ENCODE results near the gene TCF4.
A peak's percentile ranks its signal among the peaks of the same experiment; 100 is the strongest.
"Not testable (repeated sequence)": the region's sequence is repeated elsewhere in the genome, so short reads cannot be mapped to it uniquely, and the experiment has no call there.

Gene TCF4

DNA sequence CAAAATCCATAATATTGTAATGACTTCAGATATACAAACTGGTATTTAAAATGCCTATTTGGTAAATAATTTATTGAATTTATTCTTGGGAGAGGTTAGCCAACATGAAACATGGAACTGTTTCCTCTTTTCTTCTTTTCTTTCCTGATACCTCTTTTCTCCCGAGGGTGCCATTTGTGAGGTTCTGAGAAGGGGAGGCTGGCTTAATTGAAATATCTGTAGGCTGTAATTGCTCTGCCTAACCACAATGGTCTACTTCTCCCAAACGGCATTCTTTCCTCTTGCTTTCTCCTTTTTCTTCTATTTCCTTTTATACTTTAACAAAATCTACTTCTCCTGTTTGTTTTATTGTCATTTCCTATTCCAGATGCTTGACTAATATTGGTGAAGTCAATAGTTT, 114.9 kb downstream of the TCF4 start:
- DNase-seq = no peak

DNA sequence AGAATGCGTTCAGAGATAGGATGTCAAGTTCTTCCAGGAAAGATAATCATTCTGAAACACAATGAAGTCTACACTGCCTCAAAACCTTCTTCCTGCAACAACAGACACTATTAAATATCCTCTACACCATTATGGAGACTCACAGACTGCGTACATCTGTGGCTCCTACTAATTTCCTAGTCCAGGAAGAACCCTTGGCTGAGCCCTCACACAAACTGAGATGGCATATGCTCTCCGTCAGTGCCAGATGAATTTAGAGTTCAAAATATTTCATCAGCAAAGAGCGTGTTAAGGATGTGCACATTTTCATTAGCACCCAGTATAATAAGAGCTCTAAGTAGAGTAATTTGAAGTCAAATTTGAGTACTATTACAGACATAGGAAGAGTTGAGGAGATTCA, 117.2 kb downstream of the TCF4 start:
- DNase-seq = peak; percentile 67

DNA sequence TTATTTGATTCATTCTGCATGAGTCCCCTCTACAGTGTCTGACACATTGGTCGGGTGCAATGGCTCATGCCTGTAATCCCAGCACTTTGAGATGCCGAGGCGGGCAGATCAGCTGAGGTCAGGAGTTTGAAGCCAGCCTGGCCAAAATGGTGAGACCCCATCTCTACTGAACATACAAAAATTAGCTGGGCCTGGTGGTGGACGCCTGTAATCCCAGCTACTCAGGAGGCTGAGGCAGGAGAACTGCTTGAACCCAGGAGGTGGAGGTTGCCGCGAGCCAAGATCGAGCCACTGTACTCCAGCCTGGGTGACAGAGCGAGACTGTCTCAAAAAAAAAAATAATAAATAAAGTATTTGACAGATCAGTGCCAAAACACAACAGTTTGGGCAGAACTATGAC, 118.9 kb downstream of the TCF4 start:
- DNase-seq = not testable (repeated sequence)

DNA sequence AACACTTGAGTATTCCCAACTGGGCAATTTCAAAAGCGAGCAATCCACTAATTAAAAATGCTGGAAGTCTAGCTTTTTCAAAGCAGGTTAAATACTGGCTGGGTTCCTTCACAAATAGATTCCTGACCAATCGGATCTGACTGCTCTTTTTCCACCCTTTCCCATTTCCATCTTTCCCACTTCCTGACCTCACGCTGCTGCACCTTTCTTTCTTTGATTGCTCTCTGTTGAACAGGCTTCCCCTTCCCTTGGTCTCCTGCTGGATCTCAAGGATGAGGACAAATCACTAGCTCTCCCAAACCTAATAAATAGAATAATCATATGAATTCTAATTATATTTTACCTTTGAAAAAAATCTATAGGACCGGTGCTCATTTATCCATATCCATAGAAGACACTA, 121.2 kb downstream of the TCF4 start:
- no peak for DNase-seq

DNA sequence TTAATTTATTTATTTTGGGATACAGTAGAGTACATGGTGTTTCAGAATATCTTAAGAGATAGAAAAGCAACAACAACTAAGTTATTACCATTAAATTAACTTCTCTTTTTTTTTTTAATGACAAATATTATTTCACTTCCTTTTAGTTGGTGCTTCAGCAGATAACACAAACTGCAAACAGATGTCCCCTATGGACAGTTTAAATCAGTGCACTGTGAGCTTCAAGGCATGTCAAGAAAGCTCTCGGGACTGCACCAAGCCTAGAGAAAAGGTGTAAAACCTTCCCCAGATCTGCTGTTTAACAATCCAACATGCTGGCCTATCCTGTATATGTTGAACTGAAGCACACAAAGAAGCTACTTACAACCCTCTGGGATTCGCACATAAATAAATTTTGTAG, 122.7 kb downstream of the TCF4 start:
- DNase-seq = no peak

DNA sequence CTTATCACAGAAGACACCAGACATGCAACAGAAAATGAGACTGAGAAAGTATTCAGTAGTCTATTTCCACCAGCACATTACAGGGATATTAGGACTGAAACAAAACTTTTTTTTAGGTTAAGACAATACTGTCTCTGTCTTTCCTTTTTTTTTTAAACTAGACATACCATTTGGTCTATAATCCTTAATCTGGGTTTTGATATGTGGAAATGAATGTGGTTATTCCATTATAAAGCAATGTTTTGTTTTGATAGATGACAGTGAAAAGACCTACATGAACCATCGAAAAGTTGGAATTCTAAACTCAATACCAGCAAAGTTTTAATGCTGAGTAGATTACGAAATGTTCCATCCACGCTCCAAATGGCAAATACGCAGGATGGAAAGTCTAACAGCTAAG, 123.4 kb downstream of the TCF4 start:
- DNase-seq = no peak

DNA sequence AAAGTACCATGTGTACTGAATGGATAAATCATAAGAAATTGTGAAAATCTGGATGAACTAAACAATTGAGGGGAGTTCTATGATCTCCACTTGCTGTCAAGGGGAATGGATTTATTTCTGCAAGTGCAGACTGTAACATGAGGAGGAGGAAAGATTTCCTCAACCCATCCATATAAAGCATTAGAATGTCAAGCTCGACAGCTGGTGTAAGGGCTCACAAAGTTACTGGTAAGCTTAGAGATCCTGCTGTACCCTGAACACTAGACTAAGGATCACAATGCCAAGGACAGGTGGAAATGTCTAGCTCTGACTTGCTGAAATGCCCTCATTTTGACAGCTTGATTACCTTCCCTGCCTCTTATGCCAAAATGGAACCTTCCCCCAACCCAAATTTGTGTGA, 125.3 kb downstream of the TCF4 start:
- peak; percentile 11 for DNase-seq

DNA sequence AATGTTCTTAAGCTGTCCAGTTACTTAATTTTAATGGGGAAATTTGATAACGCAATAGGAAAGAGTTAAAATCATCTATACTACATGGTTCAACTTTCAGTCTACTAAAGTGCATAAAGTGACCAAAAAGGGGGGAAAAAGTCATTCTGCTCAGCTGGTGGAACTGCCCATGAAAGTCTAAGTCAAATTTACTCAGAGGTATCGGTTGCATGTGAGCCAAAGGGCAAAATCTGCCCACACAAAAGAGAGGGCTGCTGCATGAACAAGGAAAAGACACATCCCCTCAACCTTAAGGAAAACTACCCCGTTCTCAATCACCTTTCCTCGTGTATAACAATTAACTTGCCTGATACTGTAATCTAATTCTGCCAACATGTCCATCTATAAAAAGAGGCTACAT, 126.1 kb downstream of the TCF4 start:
- DNase-seq = no peak

DNA sequence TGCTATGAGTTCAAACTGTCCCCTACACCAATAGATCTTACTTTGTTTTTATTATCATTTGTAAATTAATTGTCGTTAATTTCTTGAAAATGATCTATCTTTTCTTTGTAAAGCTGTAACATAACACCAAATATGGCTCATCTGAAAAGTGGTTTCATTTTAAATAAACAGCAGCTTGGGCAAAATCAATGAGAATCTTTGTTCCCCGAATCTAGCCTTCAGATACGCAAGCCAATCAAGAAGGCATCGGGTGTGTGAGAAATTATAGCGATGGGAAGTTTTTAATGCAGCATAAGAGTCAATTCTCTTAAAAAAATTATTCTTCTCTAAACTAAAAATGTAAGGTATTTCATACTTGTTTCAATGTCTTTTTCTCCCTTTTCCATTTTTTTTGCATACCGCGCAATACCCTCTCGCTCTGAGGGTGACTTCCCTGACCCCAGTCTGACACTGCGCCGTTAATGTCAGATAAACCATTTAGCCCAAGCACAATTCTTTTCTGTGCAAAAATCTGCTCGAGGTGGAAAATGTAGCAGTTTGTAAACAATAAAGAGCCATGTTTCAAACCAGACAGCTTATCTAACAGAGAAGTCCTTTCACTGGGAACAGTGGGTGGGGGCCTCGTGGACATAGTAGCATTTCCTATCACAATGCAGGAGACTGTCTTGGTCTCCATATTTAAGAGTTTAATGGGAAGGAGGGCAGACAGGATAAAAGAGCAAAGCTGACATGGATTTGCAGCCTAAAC, 129.4 kb downstream of the TCF4 start:
- no peak for DNase-seq

DNA sequence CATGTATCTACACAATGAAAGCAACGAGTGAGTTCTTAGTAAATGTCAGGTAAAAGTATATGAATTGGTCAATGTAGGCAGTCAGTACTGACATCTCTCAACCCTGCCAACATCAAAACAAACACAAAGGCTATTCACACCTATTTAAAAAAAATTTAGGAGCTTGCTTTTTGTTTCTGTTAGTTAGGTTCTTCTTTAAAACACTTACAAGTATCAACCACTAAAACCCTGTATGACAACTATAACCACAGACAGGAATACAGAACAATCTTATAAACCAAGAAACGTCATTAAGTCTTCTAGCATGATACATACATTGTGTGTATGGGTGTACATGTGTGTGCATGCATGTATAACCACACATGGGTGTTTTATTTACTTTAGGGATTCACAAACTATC, 131.0 kb downstream of the TCF4 start:
- DNase-seq = no peak

DNA sequence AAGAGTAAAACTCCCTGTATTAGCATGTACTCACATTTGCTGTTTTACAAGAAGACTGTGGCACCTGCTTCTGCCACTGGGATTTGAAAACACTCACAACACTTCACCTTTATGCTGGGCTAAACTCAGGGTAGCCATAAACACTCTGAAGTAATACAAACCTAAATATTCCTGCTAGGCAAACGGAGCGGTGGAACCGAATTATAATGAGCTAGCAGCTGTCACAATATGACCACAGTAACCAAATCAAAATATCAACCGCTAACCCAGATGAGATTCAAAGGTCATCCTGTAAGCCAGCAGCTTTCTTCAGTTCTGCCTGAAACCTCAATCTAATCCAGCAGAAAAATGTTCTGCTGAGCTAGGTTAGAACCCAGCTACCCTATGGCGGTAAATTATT, 132.1 kb downstream of the TCF4 start:
- no peak for DNase-seq

DNA sequence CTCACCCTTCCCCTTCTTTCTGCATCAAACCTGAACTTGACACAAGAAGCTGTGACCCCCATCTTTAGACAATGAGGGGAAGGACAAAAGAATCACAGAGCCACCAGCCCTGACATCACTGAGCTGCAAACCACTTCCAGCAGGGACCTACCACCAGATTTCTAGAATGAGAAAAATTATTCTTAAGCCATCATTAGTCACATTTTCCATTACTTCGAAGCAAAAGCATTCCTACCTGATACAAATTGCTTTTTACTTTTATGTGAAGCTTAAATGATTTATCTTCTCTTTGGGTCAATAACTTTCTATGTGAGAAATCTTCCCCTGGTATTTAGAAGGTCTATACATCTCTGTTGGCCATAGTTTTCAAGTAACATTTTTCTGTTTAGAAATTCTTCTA, 134.8 kb downstream of the TCF4 start:
- no peak for DNase-seq

DNA sequence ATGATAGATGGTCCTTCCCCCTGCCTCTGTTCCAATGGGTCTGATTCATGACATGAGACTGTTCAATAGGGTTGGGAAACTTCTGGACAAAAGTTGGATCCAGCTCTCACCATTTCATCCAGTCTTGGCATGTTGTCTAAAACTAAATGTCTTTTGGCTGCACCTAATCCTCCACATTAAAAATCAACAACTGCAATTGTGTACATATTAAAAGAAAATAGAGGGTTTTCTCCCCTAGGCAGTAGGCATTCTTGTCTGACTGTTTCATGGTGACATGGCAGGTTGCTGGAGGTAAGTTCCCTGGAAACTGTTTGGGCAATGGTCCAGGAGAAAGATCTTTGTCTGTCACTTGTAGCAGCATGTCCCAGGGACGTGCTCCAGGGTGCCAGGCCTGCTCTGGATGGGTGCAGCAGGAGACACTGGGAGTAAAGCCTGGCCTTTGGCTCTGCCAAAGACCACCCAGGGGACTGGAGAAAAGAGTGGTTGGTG, 135.8 kb downstream of the TCF4 start:
- DNase-seq = no peak

DNA sequence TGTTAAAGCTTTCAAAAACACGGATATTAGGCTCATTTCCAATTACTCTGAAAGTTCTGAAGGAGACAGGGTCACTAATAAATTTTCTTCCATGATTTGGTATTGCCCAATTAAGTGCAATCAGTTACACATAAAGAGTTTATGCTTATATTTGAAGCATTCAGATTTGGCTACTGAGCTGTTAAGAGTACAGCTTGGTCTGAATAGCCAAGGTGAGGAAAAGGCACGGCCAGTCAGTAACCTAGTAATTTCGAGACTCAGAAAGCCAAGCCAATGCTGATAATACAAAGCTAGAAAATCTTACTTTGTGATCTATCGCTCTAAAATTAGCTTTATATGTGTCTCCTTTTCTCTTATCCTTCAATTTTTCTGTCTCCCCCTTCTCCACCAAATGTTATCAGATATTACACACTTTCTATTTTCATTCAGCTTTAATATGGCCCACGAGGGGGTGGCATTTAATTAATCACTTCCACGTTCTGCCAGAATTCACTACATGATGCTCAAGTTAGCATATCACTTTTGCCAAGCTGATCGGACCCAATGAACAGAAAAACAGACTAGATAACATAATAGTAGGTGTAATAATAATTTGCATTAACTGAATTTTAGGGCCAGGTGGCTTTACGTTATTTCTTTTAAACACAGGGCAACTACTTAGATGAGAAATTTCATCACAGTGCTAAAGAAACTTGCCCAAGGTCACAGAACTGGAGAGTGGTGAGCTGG, 138.4 kb downstream of the TCF4 start:
- no peak for DNase-seq

DNA sequence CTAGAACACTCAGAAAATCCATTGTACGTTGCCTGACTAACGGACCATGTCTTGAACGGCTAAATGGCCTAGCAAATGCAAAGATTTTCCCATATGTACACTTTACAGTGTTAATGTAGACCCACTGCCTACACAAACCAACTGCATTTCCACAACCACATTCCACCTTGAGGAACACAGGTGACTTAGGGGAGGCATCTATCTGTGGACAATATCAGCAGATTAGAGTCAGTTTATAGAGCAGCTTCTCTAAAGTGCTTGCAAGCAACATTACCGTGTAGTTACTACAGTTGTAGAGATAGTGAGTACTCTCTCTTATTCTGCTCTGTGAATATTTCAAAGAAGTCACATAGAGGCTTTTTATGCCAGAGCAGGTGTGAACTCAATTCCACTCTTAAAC, 139.6 kb downstream of the TCF4 start:
- no peak for DNase-seq

DNA sequence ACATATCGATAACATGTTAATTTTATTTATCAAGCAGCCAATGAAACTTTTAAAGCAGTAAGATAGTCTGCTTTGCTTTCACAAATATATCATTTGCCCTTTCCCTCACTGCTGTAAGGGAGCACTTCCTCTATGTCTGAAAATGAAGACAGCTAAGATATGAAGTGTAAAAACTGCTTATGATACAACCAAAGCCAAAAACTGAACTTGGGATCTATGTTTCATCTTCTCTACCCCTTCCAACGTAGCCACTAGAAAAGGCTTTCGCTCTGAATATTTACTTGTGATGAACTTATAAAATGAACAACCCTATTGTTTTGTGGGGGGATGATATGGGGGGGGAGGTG, 140.3 kb downstream of the TCF4 start:
- no peak for DNase-seq

DNA sequence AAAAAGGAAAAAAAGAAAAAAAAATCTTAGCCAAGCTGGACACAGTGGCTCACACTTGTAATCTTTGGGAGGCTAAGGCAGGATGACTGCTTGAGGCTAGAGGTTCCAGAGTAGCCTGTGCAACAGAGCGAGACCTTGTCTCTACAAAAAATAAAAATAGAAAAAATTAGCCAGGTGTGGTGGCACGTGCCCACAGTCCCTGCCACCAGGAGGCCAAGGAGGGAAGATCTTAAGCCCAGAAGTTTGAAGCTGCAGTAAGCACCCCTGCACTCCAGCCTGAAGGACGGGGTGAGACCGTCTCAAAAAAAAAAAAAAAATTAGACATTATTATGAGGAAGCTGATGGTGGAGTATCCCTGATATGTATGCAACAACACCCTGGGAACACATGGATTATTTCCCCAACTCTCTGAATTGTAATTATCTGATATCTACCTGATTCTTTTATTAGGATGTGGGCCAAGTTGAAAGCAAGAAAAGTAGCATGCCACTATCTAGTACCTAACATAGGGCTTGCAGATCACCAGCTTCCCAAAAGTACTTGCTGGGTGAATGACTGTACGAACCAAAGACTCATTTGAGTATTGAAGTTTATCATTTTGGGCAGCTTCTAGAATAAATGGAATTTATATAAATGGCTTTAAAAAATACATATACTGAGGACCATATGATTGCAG, 140.9 kb downstream of the TCF4 start:
- no peak for DNase-seq

DNA sequence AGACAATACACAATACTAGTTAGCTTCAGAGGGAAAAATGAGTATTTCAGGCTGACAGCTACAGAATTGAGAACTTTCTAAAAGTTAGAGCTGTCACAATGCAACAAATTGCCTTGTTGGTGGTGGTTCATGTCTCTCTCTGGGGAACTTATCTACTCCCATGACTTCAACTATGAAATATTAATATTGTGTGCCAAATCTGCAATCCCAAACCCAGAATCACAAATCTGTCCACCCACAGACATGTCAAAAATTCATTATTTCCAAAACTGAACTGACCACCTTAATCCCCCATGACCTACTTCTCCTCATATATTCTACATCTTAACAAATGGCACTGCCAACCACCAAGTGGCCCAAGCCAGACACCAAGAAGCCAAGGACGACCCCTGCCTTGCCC, 143.5 kb downstream of the TCF4 start:
- no peak for DNase-seq

DNA sequence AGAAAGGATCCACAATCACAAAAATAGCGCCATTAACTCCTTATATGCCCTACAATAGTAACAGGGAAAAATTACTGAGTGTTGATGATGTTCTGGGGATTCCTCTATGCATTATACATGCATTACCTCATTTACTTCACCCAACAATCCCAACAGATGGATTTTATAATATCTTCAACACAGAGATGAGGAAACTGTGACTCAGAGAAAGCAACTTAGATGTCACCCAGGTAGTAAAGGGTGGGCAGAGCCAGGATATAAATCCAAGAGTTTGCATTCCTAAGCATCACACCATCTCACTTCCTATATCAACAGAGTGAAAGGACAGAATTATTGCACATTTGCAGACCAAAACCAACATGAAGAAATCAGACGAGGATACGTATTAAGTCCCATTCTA, 144.2 kb downstream of the TCF4 start:
- DNase-seq = no peak

DNA sequence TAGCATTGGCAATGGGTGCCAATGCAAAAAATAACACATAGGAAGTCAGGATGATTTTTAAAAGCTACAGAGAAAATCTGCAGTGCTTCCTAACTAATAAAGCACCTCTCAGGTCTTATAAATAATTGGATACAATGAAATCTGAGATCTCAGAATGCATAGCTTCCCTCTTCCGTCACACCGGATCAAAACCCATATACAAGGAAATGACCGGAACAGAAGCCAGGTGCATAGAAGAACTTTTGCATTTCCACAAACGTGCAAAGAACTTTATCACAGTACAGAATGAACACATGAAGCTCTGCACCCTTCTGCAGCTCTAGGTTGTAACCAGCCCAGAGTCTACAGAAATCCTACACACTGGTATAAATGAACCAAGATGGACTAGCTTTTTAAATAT, 145.4 kb downstream of the TCF4 start:
- no peak for DNase-seq

DNA sequence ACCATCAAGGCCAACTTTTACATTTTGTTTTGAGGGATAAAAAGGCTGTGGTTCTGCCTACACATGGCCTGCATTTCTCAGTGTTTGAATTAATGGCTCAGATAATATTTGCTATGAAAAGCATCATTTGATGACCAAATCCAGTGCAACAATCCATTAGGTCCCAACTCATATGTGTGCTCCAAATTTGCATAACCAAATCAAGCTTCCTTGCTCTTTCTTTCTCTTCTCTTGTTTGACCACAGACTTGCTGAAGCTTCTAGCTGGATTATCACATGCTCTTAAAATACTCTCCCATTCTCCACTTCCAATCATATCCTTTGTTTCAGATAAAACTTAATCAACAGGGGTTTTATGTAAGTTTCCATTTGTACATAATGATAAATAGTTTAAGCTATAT, 147.0 kb downstream of the TCF4 start:
- DNase-seq = no peak

DNA sequence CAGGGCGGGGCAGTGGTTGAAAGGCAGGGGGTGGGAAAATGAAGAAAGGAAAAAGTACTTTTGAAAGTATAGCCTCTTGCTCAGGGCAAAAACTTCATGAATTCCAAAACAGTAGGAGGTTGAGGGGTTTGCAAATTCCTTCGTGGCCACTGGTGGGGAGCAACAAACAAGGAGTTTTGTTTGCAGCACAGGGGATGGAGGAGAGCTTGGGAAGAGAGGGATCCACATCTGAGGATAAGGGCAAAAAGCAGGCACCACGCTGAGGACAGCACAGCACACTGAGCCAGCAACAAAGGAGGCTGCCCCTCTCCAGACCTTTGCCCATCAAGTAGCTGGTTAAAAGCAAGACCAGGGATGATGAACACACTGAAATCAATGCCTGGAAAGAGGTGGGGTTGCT, 148.9 kb downstream of the TCF4 start:
- DNase-seq = no peak

DNA sequence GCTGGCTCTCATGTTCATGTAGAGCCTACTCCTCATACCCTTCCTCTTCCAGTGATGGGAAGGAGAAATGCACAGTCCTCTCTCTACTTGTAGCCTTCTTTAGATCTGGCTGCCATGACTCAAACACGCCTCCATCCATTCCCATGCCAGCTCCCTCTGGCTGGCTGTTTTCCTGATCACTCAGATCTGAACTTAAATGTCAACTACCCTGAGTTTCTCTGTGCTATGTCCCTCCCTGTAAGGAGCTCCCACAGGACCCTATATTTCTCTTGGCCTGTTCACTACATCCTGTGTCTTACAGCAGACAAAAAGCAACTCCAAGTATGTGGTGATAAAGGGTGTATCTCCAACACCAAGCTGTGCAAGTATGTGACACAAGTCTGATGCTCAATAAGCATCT, 152.4 kb downstream of the TCF4 start:
- DNase-seq = no peak

DNA sequence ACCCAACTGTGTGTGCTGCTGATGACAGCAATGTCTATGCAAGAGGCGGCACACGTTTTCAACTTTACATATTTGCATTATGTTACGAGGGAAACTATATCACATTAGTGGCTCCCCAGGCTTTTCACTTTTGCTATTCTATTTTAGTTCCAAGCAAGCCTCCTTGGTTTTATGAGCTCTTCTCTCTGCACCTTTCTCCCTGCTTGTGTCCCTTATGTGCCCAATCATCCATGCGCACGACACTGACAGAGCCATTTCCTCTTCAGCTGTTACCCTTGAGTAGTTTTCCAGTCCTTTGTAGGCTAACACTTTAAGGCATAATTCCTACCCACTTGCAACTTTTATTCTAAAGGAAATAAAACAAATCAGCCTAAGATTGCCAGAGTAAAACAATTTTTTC, 154.3 kb downstream of the TCF4 start:
- DNase-seq = no peak
